ENCODE data around the gene ANKRD10.

Gene ANKRD10

DNA sequence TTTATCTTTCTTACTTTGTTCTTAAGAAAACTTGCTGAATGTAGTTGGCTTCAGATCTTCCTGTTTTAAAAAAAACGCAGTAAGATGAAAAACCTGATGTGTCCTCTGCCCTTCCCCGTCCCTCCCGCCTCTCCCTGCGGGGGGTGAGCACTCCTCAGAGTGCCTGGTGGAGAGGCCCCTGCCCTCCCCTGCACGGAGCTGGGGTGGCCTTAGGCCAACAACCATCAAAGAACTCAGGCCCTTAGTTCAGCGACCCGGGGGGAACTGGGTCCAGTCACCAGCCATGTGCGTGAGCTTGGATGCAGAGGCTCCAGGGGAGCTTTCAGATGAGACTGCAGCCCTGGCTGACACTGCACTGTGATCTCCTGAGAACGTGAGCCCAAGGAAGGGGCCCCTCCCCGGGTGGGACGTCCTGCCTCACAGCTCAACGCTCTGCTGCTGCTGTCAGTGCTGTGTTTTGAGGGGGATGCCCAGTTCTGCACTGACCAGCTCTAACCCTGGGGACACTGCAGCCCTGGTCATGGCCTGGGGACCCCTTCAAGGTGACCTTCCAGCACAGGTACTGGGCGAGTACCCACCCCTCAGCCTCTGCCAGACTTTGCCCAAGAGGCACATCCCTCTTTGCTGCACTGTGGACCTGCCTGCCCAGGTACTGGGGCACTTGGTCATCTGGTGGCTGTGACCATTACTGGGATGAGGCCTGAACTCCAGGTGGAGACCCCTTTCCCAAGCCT is 42.7 kb downstream of the ANKRD10 start:
- TF ChIP-seq EGR1 (IDR thresholded peaks at IDR 0.05) (no peak), RAD21 (IDR thresholded peaks at IDR 0.05; ENCODE audit: low read depth) (no peak), YY1 (IDR thresholded peaks at IDR 0.05; ENCODE audit: low read depth) (no peak), EP300 (IDR thresholded peaks at IDR 0.05; ENCODE audit: borderline replicate concordance) (no peak), TCF12 (IDR thresholded peaks at IDR 0.05; ENCODE audit: low read depth) (no peak), FOXM1 (IDR thresholded peaks at IDR 0.05; ENCODE audit: borderline replicate concordance, low read depth) (no peak), TEAD4 (IDR thresholded peaks at IDR 0.05) (no peak), ZBTB7A (IDR thresholded peaks at IDR 0.05; ENCODE audit: low read depth) (no peak)
- TF ChIP-seq, protein P1, sequence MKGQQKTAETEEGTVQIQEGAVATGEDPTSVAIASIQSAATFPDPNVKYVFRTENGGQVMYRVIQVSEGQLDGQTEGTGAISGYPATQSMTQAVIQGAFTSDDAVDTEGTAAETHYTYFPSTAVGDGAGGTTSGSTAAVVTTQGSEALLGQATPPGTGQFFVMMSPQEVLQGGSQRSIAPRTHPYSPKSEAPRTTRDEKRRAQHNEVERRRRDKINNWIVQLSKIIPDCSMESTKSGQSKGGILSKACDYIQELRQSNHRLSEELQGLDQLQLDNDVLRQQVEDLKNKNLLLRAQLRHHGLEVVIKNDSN (IDR thresholded peaks at IDR 0.05) = no peak
- TF ChIP-seq, protein P2, sequence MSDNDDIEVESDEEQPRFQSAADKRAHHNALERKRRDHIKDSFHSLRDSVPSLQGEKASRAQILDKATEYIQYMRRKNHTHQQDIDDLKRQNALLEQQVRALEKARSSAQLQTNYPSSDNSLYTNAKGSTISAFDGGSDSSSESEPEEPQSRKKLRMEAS (IDR thresholded peaks at IDR 0.05) = no peak

DNA sequence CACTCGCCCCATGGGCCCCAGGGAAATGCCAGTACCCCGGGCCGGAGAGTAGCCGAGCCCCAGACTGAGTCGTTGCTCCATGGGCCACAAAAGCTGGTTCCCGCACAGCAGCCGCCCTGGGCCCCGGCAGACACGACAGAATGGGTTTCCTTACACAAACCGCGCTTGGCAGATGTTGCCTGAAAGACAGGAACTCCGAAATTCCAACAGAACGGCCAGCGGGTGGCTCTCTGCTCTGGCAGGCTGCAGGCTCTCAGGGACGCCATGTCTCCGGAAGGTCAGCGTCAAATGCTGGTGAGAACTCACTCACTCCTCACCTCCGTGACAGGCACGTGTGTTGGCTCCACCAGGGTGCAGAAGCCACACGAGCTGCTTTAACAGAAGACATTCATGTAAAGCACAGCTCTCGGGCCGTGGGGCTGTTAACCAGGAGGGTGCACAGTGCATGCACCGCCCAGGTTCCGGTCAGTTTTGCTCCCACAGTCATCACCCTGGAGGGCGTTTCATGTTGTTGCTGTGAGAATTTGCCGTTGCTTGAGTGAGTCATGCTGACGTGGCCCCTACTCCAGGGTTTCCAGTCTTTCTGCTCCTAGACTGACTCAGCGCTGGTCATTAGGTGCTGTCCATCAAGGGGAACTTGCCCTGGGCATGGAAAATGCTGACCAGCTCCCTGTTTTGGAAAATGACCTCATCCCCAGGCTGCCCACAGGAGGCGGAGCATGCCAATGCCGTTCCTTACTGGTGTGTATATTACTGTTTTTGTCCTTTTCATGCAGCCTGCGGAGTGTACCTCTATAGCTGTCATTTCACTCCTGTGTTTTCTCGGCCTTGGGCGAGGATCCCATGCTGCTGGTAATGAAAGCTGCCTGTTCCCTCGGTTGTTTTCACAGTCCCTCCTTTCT is 44.8 kb downstream of the ANKRD10 start:
- TF ChIP-seq RAD21 (IDR thresholded peaks at IDR 0.05; ENCODE audit: low read depth) (peak; percentile 36; the same call in 1 of the 2 replicates), CEBPB (IDR thresholded peaks at IDR 0.05) (peak; percentile 74), ZBTB7A (IDR thresholded peaks at IDR 0.05; ENCODE audit: low read depth) (no peak), YY1 (IDR thresholded peaks at IDR 0.05; ENCODE audit: low read depth) (peak; percentile 57), EP300 (IDR thresholded peaks at IDR 0.05; ENCODE audit: borderline replicate concordance) (peak; percentile 90), TEAD4 (IDR thresholded peaks at IDR 0.05) (peak; percentile 82), NFIC (IDR thresholded peaks at IDR 0.05) (peak; percentile 77), EGR1 (IDR thresholded peaks at IDR 0.05) (0 out of 2 replicates have a peak, but pooled peaks have one; percentile 20), TCF12 (IDR thresholded peaks at IDR 0.05; ENCODE audit: low read depth) (peak; percentile 96), TAF1 (IDR thresholded peaks at IDR 0.05; ENCODE audit: low read depth) (no peak), FOXM1 (IDR thresholded peaks at IDR 0.05; ENCODE audit: borderline replicate concordance, low read depth) (peak; percentile 63; the same call in 1 of the 2 replicates), CREB1 (IDR thresholded peaks at IDR 0.05; ENCODE audit: low read depth) (peak; percentile 86)
- TF ChIP-seq, protein P2 (IDR thresholded peaks at IDR 0.05) = peak; percentile 97
- TF ChIP-seq, protein P1 (IDR thresholded peaks at IDR 0.05) = peak; percentile 32
- TF ChIP-seq, protein P3, sequence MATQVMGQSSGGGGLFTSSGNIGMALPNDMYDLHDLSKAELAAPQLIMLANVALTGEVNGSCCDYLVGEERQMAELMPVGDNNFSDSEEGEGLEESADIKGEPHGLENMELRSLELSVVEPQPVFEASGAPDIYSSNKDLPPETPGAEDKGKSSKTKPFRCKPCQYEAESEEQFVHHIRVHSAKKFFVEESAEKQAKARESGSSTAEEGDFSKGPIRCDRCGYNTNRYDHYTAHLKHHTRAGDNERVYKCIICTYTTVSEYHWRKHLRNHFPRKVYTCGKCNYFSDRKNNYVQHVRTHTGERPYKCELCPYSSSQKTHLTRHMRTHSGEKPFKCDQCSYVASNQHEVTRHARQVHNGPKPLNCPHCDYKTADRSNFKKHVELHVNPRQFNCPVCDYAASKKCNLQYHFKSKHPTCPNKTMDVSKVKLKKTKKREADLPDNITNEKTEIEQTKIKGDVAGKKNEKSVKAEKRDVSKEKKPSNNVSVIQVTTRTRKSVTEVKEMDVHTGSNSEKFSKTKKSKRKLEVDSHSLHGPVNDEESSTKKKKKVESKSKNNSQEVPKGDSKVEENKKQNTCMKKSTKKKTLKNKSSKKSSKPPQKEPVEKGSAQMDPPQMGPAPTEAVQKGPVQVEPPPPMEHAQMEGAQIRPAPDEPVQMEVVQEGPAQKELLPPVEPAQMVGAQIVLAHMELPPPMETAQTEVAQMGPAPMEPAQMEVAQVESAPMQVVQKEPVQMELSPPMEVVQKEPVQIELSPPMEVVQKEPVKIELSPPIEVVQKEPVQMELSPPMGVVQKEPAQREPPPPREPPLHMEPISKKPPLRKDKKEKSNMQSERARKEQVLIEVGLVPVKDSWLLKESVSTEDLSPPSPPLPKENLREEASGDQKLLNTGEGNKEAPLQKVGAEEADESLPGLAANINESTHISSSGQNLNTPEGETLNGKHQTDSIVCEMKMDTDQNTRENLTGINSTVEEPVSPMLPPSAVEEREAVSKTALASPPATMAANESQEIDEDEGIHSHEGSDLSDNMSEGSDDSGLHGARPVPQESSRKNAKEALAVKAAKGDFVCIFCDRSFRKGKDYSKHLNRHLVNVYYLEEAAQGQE (IDR thresholded peaks at IDR 0.05; ENCODE audit: low read depth) = peak; percentile 46

DNA sequence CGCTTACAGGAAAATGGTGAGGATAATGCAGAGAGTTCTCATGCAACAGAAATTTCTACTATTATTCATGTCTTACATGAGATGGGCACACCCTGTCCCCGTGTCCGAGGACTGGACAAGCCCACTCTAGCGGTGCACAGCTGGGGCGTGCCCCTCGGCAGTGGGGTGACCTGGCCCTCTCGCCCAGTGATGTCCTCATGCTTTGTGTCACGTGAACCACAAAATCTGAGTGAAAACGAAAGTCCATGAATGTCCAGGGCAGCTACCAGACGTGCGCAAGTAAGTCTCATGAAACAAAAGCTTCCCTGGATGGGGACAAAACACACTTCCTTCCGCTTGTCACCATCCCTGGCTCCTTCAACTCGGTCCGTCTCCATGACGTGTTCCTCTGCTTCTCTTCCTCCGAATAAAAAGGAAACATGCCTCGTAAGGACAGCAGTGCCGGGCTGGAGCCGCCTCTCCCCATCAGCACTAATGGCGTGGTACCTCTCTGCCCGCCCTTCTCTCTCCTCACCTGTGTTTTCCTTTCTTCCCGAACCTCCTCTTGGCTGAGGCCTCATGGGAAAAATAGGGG is 45.6 kb downstream of the ANKRD10 start:
- TF ChIP-seq TCF12 (IDR thresholded peaks at IDR 0.05; ENCODE audit: low read depth) = no peak
- TF ChIP-seq, protein P2 (IDR thresholded peaks at IDR 0.05) = no peak
- TF ChIP-seq, protein P3 (IDR thresholded peaks at IDR 0.05; ENCODE audit: low read depth) = no peak
- no peak for TF ChIP-seq EGR1 (IDR thresholded peaks at IDR 0.05)
- no peak for TF ChIP-seq YY1 (IDR thresholded peaks at IDR 0.05; ENCODE audit: low read depth)
- TF ChIP-seq RAD21 (IDR thresholded peaks at IDR 0.05; ENCODE audit: low read depth) = no peak
- TF ChIP-seq, protein P1 (IDR thresholded peaks at IDR 0.05) = no peak
- TF ChIP-seq CREB1 (IDR thresholded peaks at IDR 0.05; ENCODE audit: low read depth) = no peak
- TF ChIP-seq CEBPB (IDR thresholded peaks at IDR 0.05) = no peak
- TF ChIP-seq ZBTB7A (IDR thresholded peaks at IDR 0.05; ENCODE audit: low read depth) = no peak
- no peak for TF ChIP-seq EP300 (IDR thresholded peaks at IDR 0.05; ENCODE audit: borderline replicate concordance)
- no peak for TF ChIP-seq FOXM1 (IDR thresholded peaks at IDR 0.05; ENCODE audit: borderline replicate concordance, low read depth)
- no peak for TF ChIP-seq TEAD4 (IDR thresholded peaks at IDR 0.05)
- no peak for TF ChIP-seq NFIC (IDR thresholded peaks at IDR 0.05)
- no peak for TF ChIP-seq TAF1 (IDR thresholded peaks at IDR 0.05; ENCODE audit: low read depth)

DNA sequence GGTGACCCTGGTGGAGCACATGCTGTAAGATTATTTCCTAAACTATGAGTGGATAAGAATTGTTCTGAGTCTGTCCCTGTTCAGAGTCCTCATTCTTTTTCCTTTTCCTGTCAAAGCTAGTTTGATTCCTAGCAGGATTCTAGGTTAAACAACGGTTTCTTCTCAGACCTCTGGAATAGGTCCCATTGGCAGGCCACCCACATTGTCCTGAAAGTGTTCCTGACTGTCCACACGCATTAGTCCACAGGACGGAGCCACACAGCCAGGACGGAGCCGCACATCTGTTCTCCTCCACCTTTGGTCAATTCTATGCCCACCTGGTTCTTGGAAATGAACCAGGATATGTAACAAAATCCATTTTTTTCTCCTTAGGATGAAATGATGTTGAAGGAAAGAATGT is 46.1 kb downstream of the ANKRD10 start:
- no peak for TF ChIP-seq TAF1 (IDR thresholded peaks at IDR 0.05; ENCODE audit: low read depth)
- TF ChIP-seq YY1 (IDR thresholded peaks at IDR 0.05; ENCODE audit: low read depth) = no peak
- no peak for TF ChIP-seq FOXM1 (IDR thresholded peaks at IDR 0.05; ENCODE audit: borderline replicate concordance, low read depth)
- TF ChIP-seq TEAD4 (IDR thresholded peaks at IDR 0.05) = no peak
